Measurements from ENCODE around the gene TUNAR. TPM values are rescaled to one million over a fixed set of nuclear protein-coding genes. Genes with fewer than 3 reads are reported as not detected.

Gene TUNAR
- polyA plus RNA-seq, result not detected

- Mint-ChIP-seq H3K9me3 (no peaks in the 10 kb centered on the region), H3K27me3 (ENCODE audit: low read depth in 3 of 3) (peaks cover 5 to 16% (median 11%) of the 10 kb centered on the region in 3 donors), H3K4me3 (peak within 1 kb of the TSS in 1 of 5 donors; percentile 55), H3K27ac (no peak within 1 kb of the TSS), H3K4me1 (peaks cover 0 to 5% of the 10 kb centered on the region in 2 donors), H3K36me3 (no peaks in the 10 kb centered on the region)
- DNase-seq, result no peak
These were observed at the start of gene TUNAR for GRCh38 chr14:95876761-95877538. Gene TUNAR, plus strand, starts transcription at chr14:95876832.

- no peak overlapping the region for H3K4me3 Mint-ChIP-seq
- H3K27ac Mint-ChIP-seq, result no peak overlapping the region
- DNase-seq, result no peak
- no peaks in the 10 kb centered on the region for H3K36me3 Mint-ChIP-seq
- H3K4me1 Mint-ChIP-seq, result no peaks in the 10 kb centered on the region
- H3K27me3 Mint-ChIP-seq (ENCODE audit: low read depth in 3 of 3), result peaks cover 0 to 6% (median 3%) of the 10 kb centered on the region in 3 donors
- H3K9me3 Mint-ChIP-seq, result no peaks in the 10 kb centered on the region
These were observed 47.9 kb upstream of the TUNAR start for GRCh38 chr14:95828649-95829265.

- H3K27ac Mint-ChIP-seq, result no peak overlapping the region
- H3K36me3 Mint-ChIP-seq, result no peaks in the 10 kb centered on the region
- DNase-seq, result no peak
- no peaks in the 10 kb centered on the region for H3K9me3 Mint-ChIP-seq
- no peaks in the 10 kb centered on the region for H3K4me1 Mint-ChIP-seq
- peaks cover 0 to 6% (median 3%) of the 10 kb centered on the region in 3 donors for H3K27me3 Mint-ChIP-seq (ENCODE audit: low read depth in 3 of 3)
- no peak overlapping the region for H3K4me3 Mint-ChIP-seq
These were observed 47.3 kb upstream of the TUNAR start for GRCh38 chr14:95829321-95829720.

GRCh38 chr14:95830386-95830785 is 46.2 kb upstream of the TUNAR start:
- DNase-seq, result no peak
- Mint-ChIP-seq H3K4me1 (no peaks in the 10 kb centered on the region), H3K4me3 (no peak overlapping the region), H3K9me3 (no peaks in the 10 kb centered on the region), H3K27ac (no peak overlapping the region), H3K27me3 (ENCODE audit: low read depth in 3 of 3) (peaks cover 0 to 8% (median 3%) of the 10 kb centered on the region in 3 donors), H3K36me3 (no peaks in the 10 kb centered on the region)

GRCh38 chr14:95831041-95831440 is 45.6 kb upstream of the TUNAR start:
- DNase-seq, result no peak
- H3K36me3 Mint-ChIP-seq, result no peaks in the 10 kb centered on the region
- no peaks in the 10 kb centered on the region for H3K9me3 Mint-ChIP-seq
- H3K27me3 Mint-ChIP-seq (ENCODE audit: low read depth in 3 of 3), result peaks cover 0 to 8% (median 3%) of the 10 kb centered on the region in 3 donors
- H3K4me3 Mint-ChIP-seq, result no peak overlapping the region
- no peaks in the 10 kb centered on the region for H3K4me1 Mint-ChIP-seq
- H3K27ac Mint-ChIP-seq, result no peak overlapping the region

- Mint-ChIP-seq H3K36me3 (no peaks in the 10 kb centered on the region), H3K4me3 (no peak overlapping the region), H3K27ac (no peak overlapping the region), H3K9me3 (no peaks in the 10 kb centered on the region), H3K27me3 (ENCODE audit: low read depth in 3 of 3) (peaks cover 0 to 8% (median 3%) of the 10 kb centered on the region in 3 donors), H3K4me1 (no peaks in the 10 kb centered on the region)
- DNase-seq, result no peak
These were observed 45.2 kb upstream of the TUNAR start for GRCh38 chr14:95831468-95831867.

- Mint-ChIP-seq H3K27ac (no peak overlapping the region), H3K36me3 (no peaks in the 10 kb centered on the region), H3K4me1 (no peaks in the 10 kb centered on the region), H3K9me3 (no peaks in the 10 kb centered on the region), H3K27me3 (ENCODE audit: low read depth in 3 of 3) (peaks cover 2 to 8% (median 3%) of the 10 kb centered on the region in 3 donors), H3K4me3 (no peak overlapping the region)
- no peak for DNase-seq
These were observed 44.6 kb upstream of the TUNAR start for GRCh38 chr14:95832012-95832411.

GRCh38 chr14:95833429-95833828 is 43.2 kb upstream of the TUNAR start:
- DNase-seq, result no peak
- H3K27me3 Mint-ChIP-seq (ENCODE audit: low read depth in 3 of 3), result peaks cover 2 to 8% (median 3%) of the 10 kb centered on the region in 3 donors
- no peaks in the 10 kb centered on the region for H3K9me3 Mint-ChIP-seq
- H3K36me3 Mint-ChIP-seq, result no peaks in the 10 kb centered on the region
- H3K27ac Mint-ChIP-seq, result no peak overlapping the region
- no peak overlapping the region for H3K4me3 Mint-ChIP-seq
- no peaks in the 10 kb centered on the region for H3K4me1 Mint-ChIP-seq

- no peak overlapping the region for H3K27ac Mint-ChIP-seq
- no peak for DNase-seq
These were observed 42.1 kb upstream of the TUNAR start for GRCh38 chr14:95834496-95834895.

GRCh38 chr14:95835121-95835730 is 41.4 kb upstream of the TUNAR start:
- Mint-ChIP-seq H3K4me3 (no peak overlapping the region), H3K9me3 (no peaks in the 10 kb centered on the region), H3K27ac (no peak overlapping the region), H3K36me3 (no peaks in the 10 kb centered on the region), H3K4me1 (no peaks in the 10 kb centered on the region), H3K27me3 (ENCODE audit: low read depth in 3 of 3) (peaks cover 0 to 8% (median 2%) of the 10 kb centered on the region in 3 donors)
- no peak for DNase-seq

More at GRCh38 chr14:95834496-95834895, 42.1 kb upstream of the TUNAR start:
- Mint-ChIP-seq H3K4me3 (no peak overlapping the region), H3K9me3 (no peaks in the 10 kb centered on the region), H3K36me3 (no peaks in the 10 kb centered on the region), H3K27me3 (ENCODE audit: low read depth in 3 of 3) (peaks cover 2 to 8% (median 3%) of the 10 kb centered on the region in 3 donors), H3K4me1 (no peaks in the 10 kb centered on the region)

- H3K4me3 Mint-ChIP-seq, result no peak overlapping the region
- no peak for DNase-seq
- no peak overlapping the region for H3K27ac Mint-ChIP-seq
- H3K9me3 Mint-ChIP-seq, result no peaks in the 10 kb centered on the region
- peaks cover 2 to 6% (median 2%) of the 10 kb centered on the region in 3 donors for H3K27me3 Mint-ChIP-seq (ENCODE audit: low read depth in 3 of 3)
- no peaks in the 10 kb centered on the region for H3K36me3 Mint-ChIP-seq
- no peaks in the 10 kb centered on the region for H3K4me1 Mint-ChIP-seq
These were observed 37.8 kb upstream of the TUNAR start for GRCh38 chr14:95838862-95839261.

- Mint-ChIP-seq H3K27ac (no peak overlapping the region), H3K9me3 (no peaks in the 10 kb centered on the region), H3K4me1 (no peaks in the 10 kb centered on the region), H3K27me3 (ENCODE audit: low read depth in 3 of 3) (peaks cover 2 to 5% (median 2%) of the 10 kb centered on the region in 3 donors), H3K36me3 (no peaks in the 10 kb centered on the region), H3K4me3 (no peak overlapping the region)
- no peak for DNase-seq
These were observed 36.4 kb upstream of the TUNAR start for GRCh38 chr14:95840094-95840700.

GRCh38 chr14:95841668-95842067 is 35.0 kb upstream of the TUNAR start:
- H3K9me3 Mint-ChIP-seq, result no peaks in the 10 kb centered on the region
- DNase-seq, result no peak
- no peak overlapping the region for H3K27ac Mint-ChIP-seq
- peaks cover under 1 to 5% (median 2%) of the 10 kb centered on the region in 3 donors for H3K27me3 Mint-ChIP-seq (ENCODE audit: low read depth in 3 of 3)
- no peaks in the 10 kb centered on the region for H3K4me1 Mint-ChIP-seq
- no peaks in the 10 kb centered on the region for H3K36me3 Mint-ChIP-seq
- H3K4me3 Mint-ChIP-seq, result no peak overlapping the region

GRCh38 chr14:95849761-95850160 is 26.9 kb upstream of the TUNAR start:
- Mint-ChIP-seq H3K9me3 (no peaks in the 10 kb centered on the region), H3K27ac (no peak overlapping the region), H3K4me3 (no peak overlapping the region), H3K36me3 (no peaks in the 10 kb centered on the region), H3K4me1 (no peaks in the 10 kb centered on the region), H3K27me3 (ENCODE audit: low read depth in 3 of 3) (peaks cover 4 to 7% (median 7%) of the 10 kb centered on the region in 3 donors)
- no peak for DNase-seq
